ENCODE results near the gene OSBPL10.

DNA sequence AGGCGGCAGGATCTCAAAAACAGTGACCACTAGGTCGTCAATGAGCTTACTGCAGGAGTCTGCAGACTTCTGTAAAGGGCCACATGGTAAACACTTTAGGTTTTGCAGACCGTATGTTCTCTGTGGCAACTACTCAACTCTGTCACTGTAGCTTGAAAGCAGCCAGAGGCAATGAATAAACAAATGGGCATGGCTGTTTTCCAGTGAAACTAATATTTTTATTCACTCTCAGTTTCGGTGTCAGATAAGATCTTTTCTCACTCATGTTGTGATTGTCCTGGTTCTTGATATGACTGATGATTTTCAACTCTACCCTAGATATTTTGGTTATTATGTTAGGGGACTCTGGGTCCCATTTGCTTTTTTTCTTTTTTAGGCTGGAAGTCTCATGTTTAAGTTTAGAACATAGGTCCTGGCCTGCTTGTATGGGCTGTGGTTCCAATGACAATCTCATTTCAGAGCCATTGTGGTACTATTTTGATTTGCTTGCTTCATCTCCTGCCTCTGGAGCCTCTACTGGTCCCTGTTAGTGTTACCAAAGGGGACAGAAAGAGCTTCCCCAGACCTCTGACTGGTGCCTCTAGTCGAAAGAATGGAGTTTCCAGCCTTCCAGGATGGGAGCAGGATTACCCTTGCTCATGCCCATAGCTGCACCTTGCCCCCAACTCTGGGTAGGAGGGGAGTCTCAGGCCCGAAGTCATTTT is 226.3 kb downstream of the OSBPL10 start:
- TF ChIP-seq, protein P1, sequence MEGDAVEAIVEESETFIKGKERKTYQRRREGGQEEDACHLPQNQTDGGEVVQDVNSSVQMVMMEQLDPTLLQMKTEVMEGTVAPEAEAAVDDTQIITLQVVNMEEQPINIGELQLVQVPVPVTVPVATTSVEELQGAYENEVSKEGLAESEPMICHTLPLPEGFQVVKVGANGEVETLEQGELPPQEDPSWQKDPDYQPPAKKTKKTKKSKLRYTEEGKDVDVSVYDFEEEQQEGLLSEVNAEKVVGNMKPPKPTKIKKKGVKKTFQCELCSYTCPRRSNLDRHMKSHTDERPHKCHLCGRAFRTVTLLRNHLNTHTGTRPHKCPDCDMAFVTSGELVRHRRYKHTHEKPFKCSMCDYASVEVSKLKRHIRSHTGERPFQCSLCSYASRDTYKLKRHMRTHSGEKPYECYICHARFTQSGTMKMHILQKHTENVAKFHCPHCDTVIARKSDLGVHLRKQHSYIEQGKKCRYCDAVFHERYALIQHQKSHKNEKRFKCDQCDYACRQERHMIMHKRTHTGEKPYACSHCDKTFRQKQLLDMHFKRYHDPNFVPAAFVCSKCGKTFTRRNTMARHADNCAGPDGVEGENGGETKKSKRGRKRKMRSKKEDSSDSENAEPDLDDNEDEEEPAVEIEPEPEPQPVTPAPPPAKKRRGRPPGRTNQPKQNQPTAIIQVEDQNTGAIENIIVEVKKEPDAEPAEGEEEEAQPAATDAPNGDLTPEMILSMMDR (IDR thresholded peaks at IDR 0.05): no peak
- TF ChIP-seq POLR2A (IDR thresholded peaks at IDR 0.05): no peak
- no peak for TF ChIP-seq POLR2AphosphoS5 (IDR thresholded peaks at IDR 0.05)
- no peak for TF ChIP-seq EP300 (IDR thresholded peaks at IDR 0.05)
